ENCODE results near the gene LRRC43.
A peak's percentile ranks its signal among the peaks of the same experiment; 100 is the strongest.
"Not testable (repeated sequence)": the region's sequence is repeated elsewhere in the genome, so short reads cannot be mapped to it uniquely, and the experiment has no call there.

The LRRC43 gene

GRCh38 chr12:122197612-122197966, 14.7 kb downstream of the LRRC43 start:
- DNase-seq (ENCODE audit: low read depth): peak; percentile 53
- no peak overlapping the region for H3K4me3 ChIP-seq (ENCODE audit: low read depth, low read length)

DNA sequence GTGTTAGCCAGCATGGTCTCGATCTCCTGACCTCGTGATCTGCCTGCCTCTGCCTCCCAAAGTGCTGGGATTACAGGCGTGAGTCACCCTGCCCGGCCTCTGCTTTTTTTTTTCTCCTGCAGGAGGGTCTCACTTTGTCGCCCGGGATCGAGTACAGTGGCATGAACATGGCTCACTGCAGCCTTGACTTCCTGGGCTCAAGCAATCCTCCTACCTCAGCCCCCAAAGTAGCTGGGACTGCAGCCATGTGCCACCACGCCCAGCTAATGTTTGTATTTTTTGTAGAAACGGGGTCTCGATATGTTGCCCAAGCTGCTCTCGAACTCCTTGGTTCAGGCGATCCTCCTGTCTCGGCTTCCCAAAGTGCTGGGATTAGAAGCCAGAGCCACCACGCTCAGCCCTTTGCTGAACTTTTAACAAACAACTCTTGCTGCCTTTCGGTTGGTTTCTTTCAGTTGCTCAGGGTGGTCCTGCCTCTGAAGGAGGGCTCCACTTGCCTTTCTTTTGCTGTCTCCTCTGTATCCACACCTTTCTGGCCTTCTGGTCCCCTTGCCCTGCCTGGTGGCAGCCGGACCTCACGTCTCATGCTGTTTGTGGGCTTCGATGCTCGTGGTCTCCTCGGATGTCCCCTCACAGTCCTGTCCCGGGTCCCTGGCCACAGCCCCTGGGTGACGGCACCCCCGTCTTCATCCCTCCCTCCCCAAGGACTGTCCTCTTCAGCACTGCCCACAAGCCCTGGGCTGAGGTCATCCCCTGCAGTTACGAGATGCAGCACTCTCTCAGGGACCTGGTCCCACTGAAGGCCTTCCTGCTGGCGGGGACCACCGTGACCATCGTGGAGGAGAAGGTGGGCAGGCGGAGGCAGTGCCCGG, 16.8 kb downstream of the LRRC43 start:
- no peak for DNase-seq (ENCODE audit: low read depth)
- no peak overlapping the region for H3K4me3 ChIP-seq (ENCODE audit: low read depth, low read length)
- TF ChIP-seq POLR2A (IDR thresholded peaks at IDR 0.05; ENCODE audit: extremely low read depth, insufficient read length) (no peak), MAX (IDR thresholded peaks at IDR 0.05; ENCODE audit: low read depth, low read length) (no peak), MYC (IDR thresholded peaks at IDR 0.05; ENCODE audit: low read depth, low read length) (no peak)
- TF ChIP-seq, protein P1, sequence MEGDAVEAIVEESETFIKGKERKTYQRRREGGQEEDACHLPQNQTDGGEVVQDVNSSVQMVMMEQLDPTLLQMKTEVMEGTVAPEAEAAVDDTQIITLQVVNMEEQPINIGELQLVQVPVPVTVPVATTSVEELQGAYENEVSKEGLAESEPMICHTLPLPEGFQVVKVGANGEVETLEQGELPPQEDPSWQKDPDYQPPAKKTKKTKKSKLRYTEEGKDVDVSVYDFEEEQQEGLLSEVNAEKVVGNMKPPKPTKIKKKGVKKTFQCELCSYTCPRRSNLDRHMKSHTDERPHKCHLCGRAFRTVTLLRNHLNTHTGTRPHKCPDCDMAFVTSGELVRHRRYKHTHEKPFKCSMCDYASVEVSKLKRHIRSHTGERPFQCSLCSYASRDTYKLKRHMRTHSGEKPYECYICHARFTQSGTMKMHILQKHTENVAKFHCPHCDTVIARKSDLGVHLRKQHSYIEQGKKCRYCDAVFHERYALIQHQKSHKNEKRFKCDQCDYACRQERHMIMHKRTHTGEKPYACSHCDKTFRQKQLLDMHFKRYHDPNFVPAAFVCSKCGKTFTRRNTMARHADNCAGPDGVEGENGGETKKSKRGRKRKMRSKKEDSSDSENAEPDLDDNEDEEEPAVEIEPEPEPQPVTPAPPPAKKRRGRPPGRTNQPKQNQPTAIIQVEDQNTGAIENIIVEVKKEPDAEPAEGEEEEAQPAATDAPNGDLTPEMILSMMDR (IDR thresholded peaks at IDR 0.05; ENCODE audit: low read depth, low read length): no peak

More at GRCh38 chr12:122197612-122197966, 14.7 kb downstream of the LRRC43 start:
- no peak for TF ChIP-seq MAX (IDR thresholded peaks at IDR 0.05; ENCODE audit: low read depth, low read length)
- no peak for TF ChIP-seq MYC (IDR thresholded peaks at IDR 0.05; ENCODE audit: low read depth, low read length)
- TF ChIP-seq, protein P1 (IDR thresholded peaks at IDR 0.05; ENCODE audit: low read depth, low read length): no peak
- no peak for TF ChIP-seq POLR2A (IDR thresholded peaks at IDR 0.05; ENCODE audit: extremely low read depth, insufficient read length)

GRCh38 chr12:122200541-122201175, 17.7 kb downstream of the LRRC43 start:
- DNase-seq (ENCODE audit: low read depth): no peak
- no peak overlapping the region for H3K4me3 ChIP-seq (ENCODE audit: low read depth, low read length)
- no peak for TF ChIP-seq MAX (IDR thresholded peaks at IDR 0.05; ENCODE audit: low read depth, low read length)
- TF ChIP-seq POLR2A (IDR thresholded peaks at IDR 0.05; ENCODE audit: extremely low read depth, insufficient read length): no peak
- TF ChIP-seq MYC (IDR thresholded peaks at IDR 0.05; ENCODE audit: low read depth, low read length): no peak
- TF ChIP-seq, protein P1 (IDR thresholded peaks at IDR 0.05; ENCODE audit: low read depth, low read length): no peak

DNA sequence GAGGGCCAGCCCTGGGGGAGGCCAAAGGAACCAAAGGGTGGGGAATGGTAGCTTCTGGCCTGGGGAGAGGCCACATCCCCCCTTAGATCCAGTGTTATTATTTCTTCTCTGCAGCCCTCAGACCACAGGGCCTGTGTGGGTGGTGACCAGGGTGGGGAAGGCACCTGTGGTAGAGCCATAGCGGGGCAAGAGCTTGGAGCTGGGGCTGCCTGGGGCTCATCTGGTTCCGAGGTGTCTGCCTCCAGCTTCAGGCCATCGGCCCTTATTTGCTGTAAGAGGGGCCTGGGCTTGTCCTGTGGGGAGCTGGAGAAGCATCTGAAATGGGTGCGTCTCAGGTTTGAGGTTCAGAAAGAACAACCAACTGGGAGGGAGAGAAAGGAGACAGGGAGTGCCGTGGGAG, 18.5 kb downstream of the LRRC43 start:
- H3K4me3 ChIP-seq (ENCODE audit: low read depth, low read length): no peak overlapping the region
- no peak for TF ChIP-seq POLR2A (IDR thresholded peaks at IDR 0.05; ENCODE audit: extremely low read depth, insufficient read length)
- TF ChIP-seq, protein P1 (IDR thresholded peaks at IDR 0.05; ENCODE audit: low read depth, low read length): no peak
- TF ChIP-seq MYC (IDR thresholded peaks at IDR 0.05; ENCODE audit: low read depth, low read length): no peak
- DNase-seq (ENCODE audit: low read depth): no peak

DNA sequence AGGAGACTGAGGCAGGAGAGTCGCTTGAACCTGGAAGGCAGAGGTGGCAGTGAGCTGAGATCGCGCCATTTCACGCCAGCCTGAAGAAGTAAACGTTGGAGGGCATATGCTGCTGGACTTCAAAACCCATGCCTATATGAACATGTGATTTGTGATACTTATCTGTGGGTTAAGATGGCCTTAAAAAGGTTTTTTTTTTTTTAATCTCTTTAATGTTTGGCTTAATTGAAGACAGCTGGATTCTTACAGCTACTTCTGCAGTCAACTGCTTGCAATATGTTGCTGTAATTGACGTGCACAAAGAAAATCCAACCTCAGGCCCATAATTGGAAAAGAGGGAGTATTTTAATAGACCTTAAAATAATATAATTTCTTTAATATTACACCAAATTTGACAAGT, 19.1 kb downstream of the LRRC43 start:
- DNase-seq (ENCODE audit: low read depth): no peak
- TF ChIP-seq MYC (IDR thresholded peaks at IDR 0.05; ENCODE audit: low read depth, low read length) (no peak), MAX (IDR thresholded peaks at IDR 0.05; ENCODE audit: low read depth, low read length) (no peak), POLR2A (IDR thresholded peaks at IDR 0.05; ENCODE audit: extremely low read depth, insufficient read length) (no peak)
- TF ChIP-seq, protein P1 (IDR thresholded peaks at IDR 0.05; ENCODE audit: low read depth, low read length): no peak
- H3K4me3 ChIP-seq (ENCODE audit: low read depth, low read length): no peak overlapping the region

- DNase-seq (ENCODE audit: low read depth); H3K4me3 ChIP-seq (ENCODE audit: low read depth, low read length): not testable (repeated sequence)
Measured at GRCh38 chr12:122202811-122203210, 19.9 kb downstream of the LRRC43 start.
